GM18867 (cell line): ENCODE results near the gene MFSD2B.
A peak's percentile ranks its signal among the peaks of the same experiment; 100 is the strongest.
"Not testable (repeated sequence)": the region's sequence is repeated elsewhere in the genome, so short reads cannot be mapped to it uniquely, and the experiment has no call there.

Experiments
- ATAC-seq: cut with Tn5 transposase; IDR thresholded peaks from one replicate; pipeline ENCODE4 v1.9.1; 2021; ENCODE audit warnings: mild to moderate bottlenecking, moderate library complexity; ENCODE audit not compliant: unreplicated experiment

The MFSD2B gene

GRCh38 chr2:24018241-24018640 is 8.4 kb downstream of the MFSD2B start:
- ATAC-seq: no peak

DNA sequence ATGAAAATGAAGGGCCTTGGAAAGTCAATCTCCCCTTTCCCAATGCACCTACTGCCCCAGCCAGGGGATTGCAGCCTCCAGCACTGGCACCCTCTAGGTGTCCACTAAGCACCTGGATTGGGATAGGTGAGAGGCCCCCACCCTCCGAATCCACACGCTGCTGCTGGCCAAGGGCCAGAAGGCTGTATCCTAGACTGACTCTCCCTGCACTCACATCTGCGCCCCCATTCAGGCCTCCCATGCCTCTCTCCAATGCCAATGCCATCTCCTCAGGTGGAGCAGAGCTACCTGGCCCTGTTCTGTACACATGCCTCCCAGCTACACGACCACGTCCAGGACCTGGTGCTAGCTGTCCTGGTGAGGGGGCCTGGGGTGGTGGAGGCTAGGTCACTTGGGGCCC is 9.8 kb downstream of the MFSD2B start:
- ATAC-seq: no peak

GRCh38 chr2:24020244-24020643 is 10.4 kb downstream of the MFSD2B start:
- no peak for ATAC-seq

GRCh38 chr2:24021122-24021998 is 11.5 kb downstream of the MFSD2B start:
- ATAC-seq: no peak

GRCh38 chr2:24022324-24022974 is 12.6 kb downstream of the MFSD2B start:
- no peak for ATAC-seq

GRCh38 chr2:24022975-24023575 is 13.2 kb downstream of the MFSD2B start:
- no peak for ATAC-seq

DNA sequence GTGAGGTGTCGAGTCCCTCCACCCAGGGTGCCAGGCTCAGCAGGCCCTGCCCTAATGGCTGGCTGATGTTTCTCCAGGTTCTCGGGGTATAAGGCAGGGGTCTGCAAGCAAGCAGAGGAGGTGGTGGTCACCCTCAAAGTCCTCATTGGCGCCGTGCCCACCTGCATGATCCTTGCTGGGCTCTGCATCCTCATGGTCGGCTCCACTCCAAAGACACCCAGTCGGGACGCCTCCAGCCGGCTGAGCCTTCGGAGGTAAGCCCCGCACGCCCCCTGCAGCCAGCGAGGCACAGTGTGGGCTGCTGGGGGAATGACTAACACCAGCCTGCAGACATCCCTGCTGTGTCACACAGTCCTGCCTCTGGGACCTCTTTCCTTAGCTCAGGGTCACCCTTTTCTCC is 14.1 kb downstream of the MFSD2B start:
- ATAC-seq: no peak

GRCh38 chr2:24024996-24025663 is 15.2 kb downstream of the MFSD2B start:
- ATAC-seq: no peak

DNA sequence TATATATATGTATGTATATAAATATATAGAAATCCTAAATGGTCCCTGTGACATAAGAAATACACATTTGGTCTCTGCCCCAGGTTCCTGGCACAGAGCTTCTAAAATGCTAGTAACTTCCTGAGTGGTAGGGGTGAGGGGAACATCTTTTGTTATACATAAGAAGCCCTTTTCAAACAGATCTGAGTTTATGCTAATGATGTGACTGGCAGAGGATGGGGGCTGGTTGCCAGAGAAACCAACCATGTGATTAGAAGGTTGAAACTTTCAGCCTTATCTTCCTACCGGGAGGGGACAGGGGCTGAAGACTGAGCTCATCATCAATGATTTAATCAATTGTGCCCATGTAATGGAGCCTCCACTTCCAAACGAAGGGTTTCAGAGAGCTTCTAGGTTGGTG is 16.3 kb downstream of the MFSD2B start:
- no peak for ATAC-seq

DNA sequence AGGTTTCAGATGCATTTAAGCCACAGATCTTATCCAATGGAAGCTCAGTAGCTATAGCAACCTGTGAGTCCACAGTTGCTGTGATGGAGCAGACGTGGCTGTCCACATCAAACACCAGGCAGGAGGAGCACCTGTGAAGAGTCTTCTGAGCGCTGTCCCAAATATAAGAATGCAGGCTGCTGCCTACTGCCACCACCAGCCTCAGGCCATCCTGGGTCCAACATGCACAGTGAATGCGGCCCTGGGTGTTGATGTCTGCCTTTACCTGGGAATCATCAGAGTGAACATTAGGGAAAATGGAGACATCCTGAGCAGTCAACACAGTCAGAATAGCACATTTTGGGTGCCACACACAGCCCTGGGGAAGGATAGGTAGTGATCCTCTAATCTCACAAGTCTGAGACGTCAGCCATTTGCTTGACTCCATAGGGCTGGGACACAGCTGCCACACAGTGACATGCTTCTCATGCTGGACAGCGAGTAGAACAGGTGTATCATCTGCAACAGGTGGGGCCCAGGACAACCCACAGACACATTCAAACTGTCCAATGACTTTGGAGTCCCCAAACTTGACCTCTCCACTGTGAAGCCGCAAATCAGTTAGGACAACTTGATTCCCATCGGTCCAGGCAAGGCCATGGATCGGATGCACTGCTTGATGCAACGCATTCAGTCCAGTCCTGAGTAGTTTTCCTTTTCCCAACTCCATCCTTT is 29.1 kb downstream of the MFSD2B start:
- ATAC-seq: no peak

DNA sequence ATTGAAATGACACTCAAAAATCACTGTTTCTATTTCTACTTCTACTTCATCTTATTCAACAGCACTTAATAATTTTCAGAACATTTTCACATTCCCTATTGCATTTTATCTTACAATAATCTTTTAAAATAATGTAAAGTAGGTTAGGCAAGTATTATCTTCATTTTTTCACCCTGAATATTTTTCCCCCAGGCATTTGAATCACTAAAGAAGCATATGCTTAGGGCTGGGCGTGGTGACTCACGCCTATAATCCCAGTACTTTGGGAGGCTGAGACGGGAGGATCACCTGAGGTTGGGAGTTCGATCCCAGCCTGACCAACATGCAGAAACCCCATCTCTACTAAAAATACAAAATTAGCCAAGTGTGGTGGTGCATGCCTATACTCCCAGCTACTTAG is 30.6 kb downstream of the MFSD2B start:
- ATAC-seq: no peak

GRCh38 chr2:24043133-24043532 is 33.2 kb downstream of the MFSD2B start:
- ATAC-seq: not testable (repeated sequence)

DNA sequence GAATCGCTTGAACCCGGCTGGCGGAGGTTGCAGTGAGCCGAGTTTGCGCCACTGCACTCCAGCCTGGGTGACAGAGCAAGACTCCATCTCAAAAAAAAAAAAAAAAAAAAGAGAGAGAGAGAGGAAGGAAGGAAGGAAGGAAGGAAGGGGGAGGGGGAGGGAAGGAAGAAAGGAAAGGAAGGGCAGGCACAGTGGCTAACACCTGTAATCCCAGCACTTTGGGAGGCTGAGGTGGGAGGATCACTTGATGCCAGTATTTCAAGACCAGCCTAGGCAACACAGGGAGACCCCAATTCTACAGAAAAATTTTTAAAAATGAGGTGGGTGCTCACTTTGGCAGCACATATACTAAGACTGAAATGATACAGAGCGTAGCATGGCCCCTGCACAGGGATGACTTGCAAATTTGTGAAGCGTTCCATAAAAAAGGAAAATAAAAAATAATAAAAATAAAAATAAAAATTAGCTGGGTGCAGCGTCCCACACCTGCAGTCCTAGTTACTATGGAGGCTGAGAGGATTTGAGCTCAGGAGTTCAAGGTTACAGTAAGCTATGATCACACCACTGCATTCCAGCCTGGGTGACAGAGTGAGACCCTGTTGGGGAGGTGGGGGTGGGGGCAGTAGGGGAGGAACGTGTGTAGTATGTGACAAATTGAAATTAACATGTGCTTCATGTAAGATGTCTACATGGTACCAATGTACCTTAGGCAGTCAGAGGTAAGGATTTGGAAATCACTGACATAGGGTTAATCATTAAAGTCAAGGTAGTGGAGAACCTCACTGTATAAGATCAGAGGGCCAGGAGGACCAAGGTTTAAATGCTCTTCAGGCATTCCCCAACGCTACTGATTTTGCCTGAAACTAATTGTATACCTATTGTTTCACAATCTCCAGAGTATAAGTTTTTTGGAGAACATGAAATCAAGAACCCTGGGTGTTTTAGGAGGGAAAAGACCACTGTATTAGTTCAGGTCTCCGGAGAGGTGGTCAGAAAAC is 35.9 kb downstream of the MFSD2B start:
- no peak for ATAC-seq

DNA sequence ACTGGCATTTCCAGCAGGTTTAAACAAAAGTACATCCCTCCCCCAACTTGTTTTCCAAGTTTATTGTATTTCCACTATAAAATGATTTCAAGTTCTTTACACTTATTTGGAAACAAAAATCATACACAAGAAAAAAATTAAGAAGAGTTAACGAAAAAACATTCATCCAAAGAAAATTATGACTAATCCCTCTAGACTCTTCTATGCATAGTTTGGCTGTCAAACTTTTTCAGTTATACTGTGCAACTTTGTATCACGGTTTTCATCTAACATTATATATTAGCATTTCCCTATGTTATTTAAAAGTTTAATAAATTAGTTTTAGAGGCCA is 36.7 kb downstream of the MFSD2B start:
- no peak for ATAC-seq

DNA sequence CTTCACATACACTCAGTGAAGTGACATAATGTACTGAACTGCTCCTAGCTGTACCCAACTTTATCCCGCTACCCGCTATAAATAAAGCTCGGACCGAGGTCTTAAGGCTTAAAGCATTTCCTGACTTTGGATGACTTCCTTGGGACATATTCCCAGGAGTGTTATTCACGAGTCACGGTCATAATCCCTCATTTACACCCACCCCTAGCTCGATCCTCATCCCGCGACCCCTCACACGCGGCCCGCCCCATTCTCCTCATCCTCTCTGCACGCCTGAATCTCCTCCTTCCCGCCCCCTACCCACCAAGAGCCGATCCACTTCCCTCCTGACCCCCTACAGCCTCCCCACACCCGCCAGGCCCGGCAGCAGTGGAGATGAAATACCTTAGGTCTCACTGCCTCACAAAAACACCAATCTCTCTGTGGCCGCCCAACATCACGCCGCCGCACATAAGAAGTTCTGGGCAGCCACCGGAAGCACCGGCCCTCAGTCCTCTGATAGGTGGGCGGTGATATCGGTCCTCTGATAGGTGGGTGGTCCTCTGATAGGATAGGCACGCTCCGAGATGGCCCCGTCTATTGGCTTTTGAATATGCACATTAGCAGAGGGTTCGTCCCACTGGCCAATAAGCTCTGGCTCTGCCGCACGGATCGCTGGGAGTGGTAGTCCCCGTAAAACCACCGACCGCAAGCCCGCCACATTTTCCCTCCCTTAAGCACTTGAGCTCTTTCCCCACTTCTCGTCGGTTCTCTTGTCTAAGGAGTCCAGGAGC is 37.2 kb downstream of the MFSD2B start, which contains the start of gene WDCP:
WDCP (minus strand) TSS at position 462 of the 773 bp plus-strand sequence. CDS start 7,897 bp downstream, outside the sequence.
- peak; percentile 99 for ATAC-seq

- ATAC-seq: no peak
Observed at GRCh38 chr2:24047703-24048033, 37.8 kb downstream of the MFSD2B start.

DNA sequence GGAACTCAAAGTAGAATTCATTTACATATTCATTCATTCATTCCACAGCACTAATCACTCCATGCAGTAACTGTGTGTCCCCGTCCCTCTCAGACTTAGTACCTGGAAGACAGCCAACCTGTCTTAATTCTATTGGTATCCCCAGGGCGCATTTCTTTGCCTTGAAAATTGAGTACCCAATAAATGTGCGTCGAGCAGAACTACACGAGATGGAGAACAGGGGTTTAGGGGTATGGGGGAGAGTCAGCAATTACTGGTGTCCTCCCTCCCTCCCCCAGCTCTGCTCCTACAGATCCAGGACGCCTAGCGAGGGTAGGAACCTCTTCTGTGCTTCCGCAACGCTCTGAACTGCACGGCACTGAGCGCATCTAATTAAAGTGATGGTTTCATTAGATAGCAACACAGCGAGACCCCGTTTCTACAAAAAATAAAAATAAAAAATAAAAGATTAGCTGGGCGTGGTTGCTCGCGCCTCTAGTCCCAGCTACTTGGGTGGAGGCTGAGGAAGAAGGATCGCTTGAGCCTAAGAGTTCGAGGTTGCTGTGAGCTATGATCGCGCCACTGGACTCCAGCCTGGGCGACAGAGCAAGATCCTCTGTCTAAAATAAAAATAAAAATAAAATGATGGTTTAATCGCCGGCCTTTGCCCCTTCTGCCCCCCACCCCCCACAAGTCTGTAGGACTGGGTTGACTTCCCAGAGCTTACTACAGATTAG is 39.0 kb downstream of the MFSD2B start:
- no peak for ATAC-seq

DNA sequence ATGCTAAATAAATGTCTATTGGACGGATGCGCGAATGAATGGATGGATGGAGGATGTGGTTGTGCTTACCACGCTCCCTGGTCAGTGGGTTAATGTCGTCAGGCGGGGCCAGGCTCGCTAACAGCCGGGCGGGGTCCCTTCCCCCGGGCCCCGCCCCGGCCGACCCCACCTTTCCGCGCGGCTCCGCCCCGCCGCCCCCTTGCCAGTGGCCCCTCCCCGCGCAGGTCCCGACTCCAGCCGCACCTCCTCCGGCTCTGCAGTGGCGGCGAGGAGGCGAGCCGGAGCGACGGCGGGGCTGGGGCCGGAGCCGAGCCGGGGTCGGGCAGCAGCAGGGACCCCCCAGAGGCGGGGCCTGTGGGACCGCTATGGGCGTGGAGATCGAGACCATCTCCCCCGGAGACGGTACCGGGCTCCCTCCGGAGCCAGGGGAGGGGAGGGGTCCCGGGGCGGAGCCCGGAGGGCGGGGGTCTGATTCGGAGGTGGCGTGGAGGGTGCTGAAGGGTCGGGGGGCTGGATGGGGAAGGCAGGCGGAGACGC is 39.7 kb downstream of the MFSD2B start, which contains the start of gene FKBP1B:
FKBP1B (plus strand) TSS at position 257 of the 537 bp plus-strand sequence; CDS start at position 366, 109 bp downstream.
- no peak for ATAC-seq
